GM23248 (cell line): ENCODE data around the gene SUPT4H1.

Experiments
- EZH2 ChIP-seq: fragments of 200-600 bp; sonication (generic); IDR thresholded peaks from 2 replicates; pipeline ENCODE4 v1.6.1; 2018; ENCODE audit warnings: antibody characterized with exemption, mild to moderate bottlenecking; ENCODE audit not compliant: insufficient read depth, poor library complexity, severe bottlenecking
- EZH2phosphoT487 ChIP-seq: fragments of 200-600 bp; sonication (generic); IDR thresholded peaks from 2 replicates; pipeline ENCODE4 v1.6.1; 2018; ENCODE audit warnings: antibody characterized with exemption, moderate library complexity, mild to moderate bottlenecking, low read depth; ENCODE audit not compliant: insufficient read depth

DNA sequence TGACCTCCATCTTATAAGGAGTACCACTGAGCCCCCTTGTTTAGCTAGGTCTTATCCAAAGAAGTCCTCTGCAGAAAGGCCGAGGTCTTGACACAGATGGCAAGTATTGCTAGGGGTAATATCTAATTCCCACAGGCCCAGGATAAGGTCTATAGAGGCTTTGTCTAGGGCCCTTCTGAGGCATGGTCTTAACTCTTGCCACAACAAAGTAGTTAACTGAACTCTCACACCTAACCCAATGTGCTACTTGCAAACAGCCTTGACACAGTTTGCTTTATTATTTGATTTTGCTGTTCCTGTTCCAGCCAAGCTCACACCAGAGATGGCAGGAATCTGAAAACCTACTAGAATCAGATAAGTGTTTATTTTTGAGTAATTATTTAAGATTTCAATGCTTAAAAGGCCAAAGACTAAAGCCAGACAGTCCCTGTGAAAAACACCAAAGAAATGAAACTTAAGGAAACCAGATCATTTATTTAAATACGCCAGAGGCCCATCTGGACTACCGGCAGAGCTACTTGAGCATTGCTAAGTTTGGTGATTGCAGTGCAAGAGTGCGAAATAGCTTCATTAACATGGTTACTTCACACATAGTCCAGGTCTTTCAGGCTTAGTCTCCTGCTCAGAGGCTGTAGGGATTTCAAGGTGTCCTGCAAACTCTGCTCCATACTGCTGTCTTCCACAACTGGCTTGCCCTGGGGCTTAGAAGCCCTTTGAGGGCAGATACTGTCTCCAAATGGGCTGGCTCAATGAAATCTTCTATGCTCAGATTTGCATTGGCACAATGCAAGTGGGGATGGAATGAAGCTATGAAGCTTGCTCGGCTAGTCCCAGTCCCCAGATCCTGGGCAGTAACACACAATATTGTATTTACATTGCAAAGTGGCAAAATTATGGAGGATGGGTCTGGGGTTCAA, 28.5 kb upstream of the SUPT4H1 start:
- TF ChIP-seq EZH2phosphoT487 (no peak), EZH2 (no peak)
